ENCODE measurements around the gene NOTCH2.

Gene NOTCH2

DNA sequence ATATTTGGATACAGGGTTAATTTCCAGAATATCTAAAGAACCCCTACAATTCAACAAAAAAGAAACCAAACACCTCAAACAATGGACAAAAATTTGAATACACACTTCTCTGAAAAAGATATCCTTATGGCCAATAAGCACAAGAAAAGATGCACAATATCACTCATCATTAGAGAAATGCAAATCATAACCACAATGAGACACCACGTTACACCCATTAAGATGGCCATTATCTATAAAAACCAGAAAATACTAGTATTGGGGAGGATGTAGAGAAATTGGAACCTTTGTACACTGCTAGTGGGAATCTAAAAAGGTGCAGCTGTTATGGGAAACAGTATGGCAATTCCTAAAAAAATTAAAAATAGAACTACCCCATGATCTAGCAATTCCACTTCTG is 178.1 kb downstream of the NOTCH2 start:
- no peak overlapping the region for H4K5ac ChIP-seq (ENCODE audit: low read length)
- H3K79me1 ChIP-seq (ENCODE audit: low read length), result no peaks in the 10 kb centered on the region
- no peak overlapping the region for H3K9ac ChIP-seq (ENCODE audit: low read length)
- no peak overlapping the region for H3K4me2 ChIP-seq (ENCODE audit: low read length)
- H3K4ac ChIP-seq (ENCODE audit: low read depth, low read length), result no peak overlapping the region
- H3K4me3 ChIP-seq (ENCODE audit: low read length), result no peak overlapping the region
- no peaks in the 10 kb centered on the region for H3K79me2 ChIP-seq (ENCODE audit: control insufficient read depth, insufficient read depth, low read length)
- no peak for DNase-seq
- no peak overlapping the region for H3K56ac ChIP-seq (ENCODE audit: low read length)
- no peak overlapping the region for H2BK5ac ChIP-seq (ENCODE audit: low read length)
- H3K23ac ChIP-seq (ENCODE audit: low read length), result no peak overlapping the region
- no peak overlapping the region for H3K27ac ChIP-seq (ENCODE audit: low read depth, low read length)
- no peaks in the 10 kb centered on the region for H3K36me3 ChIP-seq (ENCODE audit: control insufficient read depth, insufficient read depth, low read length)
- WGBS (ENCODE audit: extremely low coverage, insufficient coverage, low lambda C conversion rate), result no CpG with 5 or more reads among the region's 1 CpG
- no peak overlapping the region for H2BK15ac ChIP-seq (replicated peaks; ENCODE audit: low read depth)
- H3K27me3 ChIP-seq (ENCODE audit: insufficient read depth, low read length, poor library complexity), result no peaks in the 10 kb centered on the region
- H4K8ac ChIP-seq (ENCODE audit: low read depth, low read length), result no peak overlapping the region
- H2AK5ac ChIP-seq (ENCODE audit: low read length), result no peak overlapping the region
- no peak overlapping the region for H3K18ac ChIP-seq (ENCODE audit: low read length)
- H3K4me1 ChIP-seq (ENCODE audit: control insufficient read depth, low read depth, low read length), result no peaks in the 10 kb centered on the region
- H2BK120ac ChIP-seq (ENCODE audit: low read depth, low read length), result no peak overlapping the region

DNA sequence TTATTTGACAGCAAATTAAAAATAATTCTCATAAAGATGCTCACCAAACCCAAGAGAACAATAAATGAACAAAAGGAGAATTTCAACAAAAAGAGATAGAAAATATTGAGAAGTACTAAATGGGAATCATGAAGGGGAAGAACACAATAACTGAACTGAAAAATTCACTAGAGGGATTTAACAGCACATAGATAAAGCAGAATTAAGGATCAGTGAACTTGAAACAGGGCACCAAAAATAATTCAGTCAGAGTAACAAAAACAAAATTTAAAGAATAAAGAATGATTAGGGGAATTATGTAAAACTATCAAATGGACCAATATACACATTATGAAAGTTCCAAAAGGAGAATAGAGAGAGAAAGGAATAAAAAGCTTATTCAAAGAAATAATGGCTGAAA is 181.0 kb downstream of the NOTCH2 start:
- Histone ChIP-seq H4K8ac (ENCODE audit: low read depth, low read length) (no peak overlapping the region), H3K4me3 (ENCODE audit: low read length) (no peak overlapping the region), H2BK15ac (replicated peaks; ENCODE audit: low read depth) (no peak overlapping the region), H3K56ac (ENCODE audit: low read length) (no peak overlapping the region), H3K4me2 (ENCODE audit: low read length) (no peak overlapping the region), H3K36me3 (ENCODE audit: control insufficient read depth, insufficient read depth, low read length) (no peaks in the 10 kb centered on the region), H3K4me1 (ENCODE audit: control insufficient read depth, low read depth, low read length) (no peaks in the 10 kb centered on the region), H4K5ac (ENCODE audit: low read length) (no peak overlapping the region), H3K27me3 (ENCODE audit: insufficient read depth, low read length, poor library complexity) (no peaks in the 10 kb centered on the region), H2BK120ac (ENCODE audit: low read depth, low read length) (no peak overlapping the region), H3K79me1 (ENCODE audit: low read length) (no peaks in the 10 kb centered on the region), H3K9ac (ENCODE audit: low read length) (no peak overlapping the region), H3K27ac (ENCODE audit: low read depth, low read length) (no peak overlapping the region), H3K79me2 (ENCODE audit: control insufficient read depth, insufficient read depth, low read length) (no peaks in the 10 kb centered on the region), H2BK5ac (ENCODE audit: low read length) (no peak overlapping the region), H3K4ac (ENCODE audit: low read depth, low read length) (no peak overlapping the region), H2AK5ac (ENCODE audit: low read length) (no peak overlapping the region), H3K18ac (ENCODE audit: low read length) (no peak overlapping the region), H3K23ac (ENCODE audit: low read length) (no peak overlapping the region)
- DNase-seq, result no peak

DNA sequence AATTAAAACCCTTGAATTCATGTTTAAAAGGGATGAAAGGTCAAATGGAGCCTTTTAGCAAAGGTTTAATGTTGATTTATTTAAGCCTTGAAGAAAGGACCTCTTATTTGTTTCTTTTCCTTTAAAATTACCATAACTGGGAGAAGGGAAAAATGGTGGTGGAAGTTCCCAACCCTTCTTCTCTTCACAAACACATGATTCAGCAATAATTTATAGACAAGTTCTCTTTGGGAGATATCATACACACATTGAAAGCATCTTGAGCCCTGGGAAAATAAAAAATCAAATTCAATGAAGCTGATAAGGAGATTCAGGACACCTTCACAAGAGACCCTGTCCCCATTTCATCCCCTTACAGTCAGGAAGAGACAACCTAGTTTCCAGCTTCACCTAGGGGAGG is 182.0 kb downstream of the NOTCH2 start:
- H3K4me2 ChIP-seq (ENCODE audit: low read length), result no peak overlapping the region
- no peaks in the 10 kb centered on the region for H3K79me1 ChIP-seq (ENCODE audit: low read length)
- no peak overlapping the region for H2AK5ac ChIP-seq (ENCODE audit: low read length)
- H3K36me3 ChIP-seq (ENCODE audit: control insufficient read depth, insufficient read depth, low read length), result no peaks in the 10 kb centered on the region
- no peak overlapping the region for H3K4me3 ChIP-seq (ENCODE audit: low read length)
- H3K9ac ChIP-seq (ENCODE audit: low read length), result no peak overlapping the region
- H3K79me2 ChIP-seq (ENCODE audit: control insufficient read depth, insufficient read depth, low read length), result no peaks in the 10 kb centered on the region
- H3K18ac ChIP-seq (ENCODE audit: low read length), result no peak overlapping the region
- no peak overlapping the region for H2BK15ac ChIP-seq (replicated peaks; ENCODE audit: low read depth)
- no peak overlapping the region for H3K23ac ChIP-seq (ENCODE audit: low read length)
- H2BK120ac ChIP-seq (ENCODE audit: low read depth, low read length), result no peak overlapping the region
- H3K27me3 ChIP-seq (ENCODE audit: insufficient read depth, low read length, poor library complexity), result no peaks in the 10 kb centered on the region
- H3K27ac ChIP-seq (ENCODE audit: low read depth, low read length), result no peak overlapping the region
- no peak overlapping the region for H3K56ac ChIP-seq (ENCODE audit: low read length)
- H2BK5ac ChIP-seq (ENCODE audit: low read length), result no peak overlapping the region
- DNase-seq, result no peak
- H3K4me1 ChIP-seq (ENCODE audit: control insufficient read depth, low read depth, low read length), result no peaks in the 10 kb centered on the region
- H3K4ac ChIP-seq (ENCODE audit: low read depth, low read length), result no peak overlapping the region
- no peak overlapping the region for H4K8ac ChIP-seq (ENCODE audit: low read depth, low read length)
- H4K5ac ChIP-seq (ENCODE audit: low read length), result no peak overlapping the region

DNA sequence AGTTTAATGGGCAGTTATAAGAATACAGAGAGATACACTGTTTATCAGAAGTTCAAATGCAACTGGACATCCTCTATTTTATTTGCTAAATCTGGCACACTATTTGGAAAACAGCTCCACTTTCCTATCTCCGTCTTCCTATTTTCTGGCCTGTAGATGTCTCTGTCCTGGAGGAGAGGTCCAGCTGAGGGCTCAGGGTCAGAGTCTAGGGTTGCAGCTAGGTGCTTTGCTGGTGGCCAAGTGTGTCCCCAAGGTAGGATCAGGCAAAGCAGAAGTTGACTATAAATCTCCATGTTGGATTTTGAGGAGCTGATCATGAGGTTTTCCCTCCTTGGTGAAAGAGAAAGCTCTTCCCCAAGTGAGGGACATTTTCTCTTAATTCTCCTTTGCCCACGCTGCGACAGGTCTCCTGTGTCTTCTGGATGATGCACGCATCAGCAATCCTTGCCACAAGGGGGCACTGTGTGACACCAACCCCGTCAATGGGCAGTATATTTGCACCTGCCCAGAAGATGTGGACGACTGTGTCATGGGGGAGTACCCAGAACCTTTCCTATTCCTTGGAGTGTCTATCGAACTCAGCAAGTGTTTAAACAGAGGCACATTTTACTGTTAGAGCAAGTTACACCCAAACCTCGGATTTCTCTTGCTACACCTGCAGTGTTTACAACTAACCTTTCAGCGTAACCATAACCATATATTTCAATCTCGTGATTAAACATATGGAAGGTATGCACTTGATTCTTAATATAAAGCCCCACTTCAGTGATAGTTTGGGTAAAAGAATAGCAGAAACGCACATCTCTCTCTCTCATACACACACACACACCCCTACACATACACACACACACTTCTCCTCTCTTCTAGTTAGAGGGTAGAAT is 183.3 kb downstream of the NOTCH2 start:
- no peak overlapping the region for H2AK5ac ChIP-seq (ENCODE audit: low read length)
- no peak overlapping the region for H3K4me3 ChIP-seq (ENCODE audit: low read length)
- no peaks in the 10 kb centered on the region for H3K4me1 ChIP-seq (ENCODE audit: control insufficient read depth, low read depth, low read length)
- no peak overlapping the region for H4K8ac ChIP-seq (ENCODE audit: low read depth, low read length)
- H3K4ac ChIP-seq (ENCODE audit: low read depth, low read length), result no peak overlapping the region
- H4K5ac ChIP-seq (ENCODE audit: low read length), result no peak overlapping the region
- no peak overlapping the region for H3K27ac ChIP-seq (ENCODE audit: low read depth, low read length)
- H3K4me2 ChIP-seq (ENCODE audit: low read length), result no peak overlapping the region
- H3K79me1 ChIP-seq (ENCODE audit: low read length), result no peaks in the 10 kb centered on the region
- DNase-seq, result peak; percentile 60
- no peak overlapping the region for H2BK5ac ChIP-seq (ENCODE audit: low read length)
- no peaks in the 10 kb centered on the region for H3K36me3 ChIP-seq (ENCODE audit: control insufficient read depth, insufficient read depth, low read length)
- no peak overlapping the region for H3K23ac ChIP-seq (ENCODE audit: low read length)
- no peak overlapping the region for H2BK120ac ChIP-seq (ENCODE audit: low read depth, low read length)
- no peak overlapping the region for H2BK15ac ChIP-seq (replicated peaks; ENCODE audit: low read depth)
- no peaks in the 10 kb centered on the region for H3K79me2 ChIP-seq (ENCODE audit: control insufficient read depth, insufficient read depth, low read length)
- no peaks in the 10 kb centered on the region for H3K27me3 ChIP-seq (ENCODE audit: insufficient read depth, low read length, poor library complexity)
- no peak overlapping the region for H3K18ac ChIP-seq (ENCODE audit: low read length)
- no peak overlapping the region for H3K56ac ChIP-seq (ENCODE audit: low read length)
- no peak overlapping the region for H3K9ac ChIP-seq (ENCODE audit: low read length)
- no CpG with 5 or more reads among the region's 11 CpGs for WGBS (ENCODE audit: extremely low coverage, insufficient coverage, low lambda C conversion rate)

DNA sequence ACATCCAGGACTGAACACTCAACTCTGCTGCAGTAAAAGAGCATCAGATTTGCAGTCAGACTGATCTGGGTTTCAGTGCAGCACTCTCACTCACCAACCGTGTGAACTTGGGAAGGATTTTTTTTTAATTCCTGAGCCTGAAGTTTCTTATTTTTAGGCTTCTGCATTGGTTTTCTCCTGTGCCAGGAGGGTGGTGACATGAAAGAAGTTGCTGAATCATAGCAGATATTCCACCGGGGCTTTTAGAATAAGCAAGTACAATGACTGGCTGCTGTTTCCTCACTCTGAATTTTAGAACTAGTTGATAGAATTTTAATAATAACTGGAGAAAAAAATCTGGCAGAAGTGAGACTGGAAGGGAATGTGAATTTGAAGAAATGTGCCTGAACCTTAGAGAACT is 184.8 kb downstream of the NOTCH2 start:
- Histone ChIP-seq H3K79me2 (ENCODE audit: control insufficient read depth, insufficient read depth, low read length) (no peaks in the 10 kb centered on the region), H2BK5ac (ENCODE audit: low read length) (no peak overlapping the region), H3K9ac (ENCODE audit: low read length) (no peak overlapping the region), H3K23ac (ENCODE audit: low read length) (no peak overlapping the region), H3K4ac (ENCODE audit: low read depth, low read length) (no peak overlapping the region), H3K4me2 (ENCODE audit: low read length) (no peak overlapping the region), H3K79me1 (ENCODE audit: low read length) (no peaks in the 10 kb centered on the region), H2BK120ac (ENCODE audit: low read depth, low read length) (no peak overlapping the region), H3K4me3 (ENCODE audit: low read length) (no peak overlapping the region), H2BK15ac (replicated peaks; ENCODE audit: low read depth) (no peak overlapping the region), H3K56ac (ENCODE audit: low read length) (no peak overlapping the region), H4K5ac (ENCODE audit: low read length) (no peak overlapping the region), H3K4me1 (ENCODE audit: control insufficient read depth, low read depth, low read length) (no peaks in the 10 kb centered on the region), H3K27me3 (ENCODE audit: insufficient read depth, low read length, poor library complexity) (no peaks in the 10 kb centered on the region), H4K8ac (ENCODE audit: low read depth, low read length) (no peak overlapping the region), H3K18ac (ENCODE audit: low read length) (no peak overlapping the region), H3K27ac (ENCODE audit: low read depth, low read length) (no peak overlapping the region), H2AK5ac (ENCODE audit: low read length) (no peak overlapping the region), H3K36me3 (ENCODE audit: control insufficient read depth, insufficient read depth, low read length) (no peaks in the 10 kb centered on the region)
- DNase-seq, result no peak
- WGBS (ENCODE audit: extremely low coverage, insufficient coverage, low lambda C conversion rate), result no CpG with 5 or more reads among the region's 2 CpGs

DNA sequence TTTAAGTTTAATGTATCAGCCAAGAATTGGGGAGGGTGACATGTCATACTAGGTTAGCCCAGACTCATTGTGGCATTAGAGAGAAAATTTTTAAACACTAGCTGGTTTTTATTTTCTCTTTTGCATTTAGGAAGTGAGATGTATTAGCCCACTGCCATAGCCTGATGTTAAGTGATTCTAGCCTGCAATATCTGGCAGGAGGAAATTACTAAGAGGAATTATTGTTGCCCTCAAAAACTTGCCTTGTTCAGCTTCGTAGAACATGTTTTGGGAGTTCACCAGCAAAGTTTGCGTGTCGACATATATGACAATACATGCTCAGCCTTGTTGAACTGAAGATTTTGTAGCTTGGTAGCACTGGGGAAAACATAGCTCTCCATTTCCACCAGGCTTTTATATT is 185.6 kb downstream of the NOTCH2 start:
- WGBS (ENCODE audit: extremely low coverage, insufficient coverage, low lambda C conversion rate), result no CpG with 5 or more reads among the region's 3 CpGs
- no peak overlapping the region for H4K8ac ChIP-seq (ENCODE audit: low read depth, low read length)
- H3K4me3 ChIP-seq (ENCODE audit: low read length), result no peak overlapping the region
- no peak overlapping the region for H3K18ac ChIP-seq (ENCODE audit: low read length)
- H3K4me2 ChIP-seq (ENCODE audit: low read length), result no peak overlapping the region
- no peak overlapping the region for H3K9ac ChIP-seq (ENCODE audit: low read length)
- H3K27me3 ChIP-seq (ENCODE audit: insufficient read depth, low read length, poor library complexity), result no peaks in the 10 kb centered on the region
- no peak overlapping the region for H2AK5ac ChIP-seq (ENCODE audit: low read length)
- DNase-seq, result no peak
- no peaks in the 10 kb centered on the region for H3K79me2 ChIP-seq (ENCODE audit: control insufficient read depth, insufficient read depth, low read length)
- no peaks in the 10 kb centered on the region for H3K36me3 ChIP-seq (ENCODE audit: control insufficient read depth, insufficient read depth, low read length)
- H3K27ac ChIP-seq (ENCODE audit: low read depth, low read length), result no peak overlapping the region
- H2BK15ac ChIP-seq (replicated peaks; ENCODE audit: low read depth), result no peak overlapping the region
- no peak overlapping the region for H4K5ac ChIP-seq (ENCODE audit: low read length)
- no peak overlapping the region for H2BK120ac ChIP-seq (ENCODE audit: low read depth, low read length)
- no peak overlapping the region for H3K23ac ChIP-seq (ENCODE audit: low read length)
- no peaks in the 10 kb centered on the region for H3K4me1 ChIP-seq (ENCODE audit: control insufficient read depth, low read depth, low read length)
- no peaks in the 10 kb centered on the region for H3K79me1 ChIP-seq (ENCODE audit: low read length)
- H3K56ac ChIP-seq (ENCODE audit: low read length), result no peak overlapping the region
- H3K4ac ChIP-seq (ENCODE audit: low read depth, low read length), result no peak overlapping the region
- no peak overlapping the region for H2BK5ac ChIP-seq (ENCODE audit: low read length)
